ENCODE data around the gene RASL10A. TPM values are rescaled to one million over a fixed set of nuclear protein-coding genes. Genes with fewer than 3 reads are reported as not detected.

The RASL10A gene
- total RNA-seq, 1 donor from 2014 or later = 2.7 TPM

DNA sequence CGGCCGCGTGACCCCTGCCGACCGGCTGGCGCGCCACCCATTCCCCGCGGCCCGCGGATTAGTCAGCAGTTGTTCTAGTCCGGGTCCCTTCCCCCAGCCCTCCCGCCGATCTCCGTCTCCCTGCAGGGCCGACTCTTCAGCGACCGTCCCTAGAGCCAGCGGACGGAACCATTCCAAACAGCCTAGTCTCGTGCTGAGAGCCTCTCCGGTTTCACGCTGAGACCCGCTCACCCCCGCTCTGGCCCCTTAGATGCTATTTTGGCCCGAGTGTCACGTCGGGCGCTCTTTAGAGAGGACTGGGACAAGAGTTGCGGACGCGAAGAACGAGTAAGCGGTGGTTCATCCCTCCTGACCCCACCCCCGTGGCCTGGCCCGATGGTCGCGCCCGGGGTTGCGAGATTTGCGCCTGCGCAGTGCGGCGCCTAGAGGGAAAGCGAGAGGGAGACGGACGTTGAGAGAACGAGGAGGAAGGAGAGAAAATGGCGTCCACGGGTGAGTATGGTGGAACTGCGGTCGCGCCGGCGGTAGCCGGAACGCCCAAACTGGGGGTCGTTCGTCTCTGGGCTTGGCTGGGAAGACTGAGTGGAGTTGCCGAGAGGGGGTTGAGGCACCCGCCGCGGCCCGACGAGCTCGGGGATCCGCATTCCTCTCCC, 47.5 kb downstream of the RASL10A start, which contains the start of the genes EWSR1 and RHBDD3:
EWSR1 (plus strand) TSS at position 411 of the 653 bp plus-strand sequence; CDS start at position 480, 69 bp downstream.
RHBDD3 (minus strand) TSS at position 124 of the 653 bp plus-strand sequence. CDS start 2,355 bp downstream, outside the sequence.
- peak; percentile 97 for DNase-seq

DNA sequence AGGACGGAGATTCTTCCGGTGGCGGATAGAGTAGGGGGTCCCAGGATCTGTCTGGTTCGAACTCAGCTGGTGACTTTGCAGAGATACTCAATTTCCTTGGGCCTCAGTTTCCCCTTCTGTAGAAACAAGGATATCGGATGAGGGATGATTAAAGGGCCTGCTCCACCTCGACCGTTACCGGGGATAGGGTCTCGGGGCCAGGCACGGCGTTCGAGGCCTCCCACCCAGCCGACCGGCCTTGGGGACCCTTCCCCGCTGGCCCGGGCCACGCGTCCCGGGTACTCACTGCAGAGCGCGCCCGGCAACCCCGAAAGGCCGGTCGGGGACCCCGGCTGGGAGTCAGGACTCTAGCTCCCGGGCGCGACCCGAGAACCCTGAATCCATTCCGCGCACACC, 48.0 kb downstream of the RASL10A start:
- no peak for DNase-seq

DNA sequence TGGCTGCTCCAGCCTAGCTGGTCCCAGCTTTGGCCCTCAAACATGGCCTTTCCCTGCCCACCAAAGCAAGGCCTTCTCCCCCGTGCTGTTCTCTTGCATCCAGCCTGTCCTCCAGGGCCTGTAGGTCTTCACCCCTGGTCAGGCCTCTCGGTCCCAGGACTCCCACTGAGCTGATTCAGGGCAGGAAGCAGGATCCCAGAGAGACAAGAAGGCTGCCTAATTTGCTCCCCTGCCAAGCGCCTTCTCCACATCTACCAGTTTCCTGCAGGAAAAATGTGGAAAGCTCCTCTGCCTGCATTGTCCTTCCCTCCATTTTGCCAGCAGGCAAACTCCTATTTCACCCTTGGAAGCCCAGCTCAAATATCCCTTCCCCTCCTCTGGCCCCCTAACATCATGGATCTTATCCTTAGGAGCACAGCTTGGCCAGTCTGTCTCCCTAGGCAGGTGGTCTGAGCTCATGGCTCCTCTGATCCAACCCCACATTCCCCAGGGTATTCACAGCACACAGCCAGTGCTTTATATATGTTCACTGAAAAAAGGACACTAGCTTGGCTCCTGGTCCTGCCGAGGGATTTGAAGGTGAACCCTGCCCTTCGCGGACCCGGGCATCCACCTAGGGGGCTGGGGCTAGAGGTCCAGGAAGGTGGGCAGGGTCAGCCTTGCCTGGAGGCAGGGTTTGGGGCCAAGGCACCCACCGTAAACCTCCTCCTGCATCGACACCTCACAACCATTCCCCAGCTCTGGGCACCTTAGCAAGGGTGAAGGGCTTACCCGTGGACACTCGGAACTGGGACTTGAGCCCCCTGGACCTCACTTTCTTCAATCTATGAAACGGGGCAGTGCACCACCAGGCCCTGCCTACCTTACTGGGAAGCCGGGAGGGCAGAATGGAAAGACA, 48.7 kb downstream of the RASL10A start:
- peak; percentile 23 for DNase-seq

DNA sequence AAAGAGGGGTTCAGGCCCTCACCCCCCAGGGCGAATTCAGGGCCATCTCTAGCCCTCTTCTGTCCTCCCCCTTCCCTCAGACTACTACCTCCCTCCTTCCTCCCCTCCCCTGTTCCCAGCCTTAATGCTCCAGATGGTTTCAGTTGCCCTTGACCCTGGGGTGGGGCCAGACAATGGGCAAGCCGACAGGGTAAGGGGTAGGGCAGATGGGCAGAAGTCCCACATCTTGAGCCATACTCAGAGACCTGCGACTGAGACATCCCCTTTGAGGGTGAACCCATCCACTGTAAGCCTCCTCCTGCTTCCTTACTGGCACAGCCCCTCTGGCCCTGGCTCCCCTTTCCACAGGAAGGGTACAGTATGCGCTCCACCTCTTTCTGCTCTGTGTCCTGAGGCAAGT, 49.6 kb downstream of the RASL10A start:
- DNase-seq = no peak

DNA sequence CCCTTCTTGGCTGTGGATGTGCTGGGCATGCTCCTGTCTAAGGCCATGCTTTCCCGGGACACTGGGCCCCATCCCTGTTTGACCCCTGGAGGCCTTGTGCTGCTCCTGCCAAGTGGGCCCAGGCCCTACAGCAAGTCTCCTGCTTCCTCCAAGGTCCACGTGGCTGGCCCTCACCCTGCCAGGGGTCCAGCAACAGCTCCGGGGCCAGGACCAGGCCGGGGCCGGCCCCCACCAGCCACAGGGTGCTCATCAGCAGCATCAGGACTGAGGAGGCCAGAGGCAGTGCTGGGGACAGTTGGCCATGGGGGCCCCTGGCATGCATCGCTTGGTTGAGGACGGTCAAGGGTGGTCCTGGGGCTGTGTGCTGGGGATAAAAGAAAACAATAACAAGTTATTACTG, 50.2 kb downstream of the RASL10A start:
- DNase-seq = no peak

DNA sequence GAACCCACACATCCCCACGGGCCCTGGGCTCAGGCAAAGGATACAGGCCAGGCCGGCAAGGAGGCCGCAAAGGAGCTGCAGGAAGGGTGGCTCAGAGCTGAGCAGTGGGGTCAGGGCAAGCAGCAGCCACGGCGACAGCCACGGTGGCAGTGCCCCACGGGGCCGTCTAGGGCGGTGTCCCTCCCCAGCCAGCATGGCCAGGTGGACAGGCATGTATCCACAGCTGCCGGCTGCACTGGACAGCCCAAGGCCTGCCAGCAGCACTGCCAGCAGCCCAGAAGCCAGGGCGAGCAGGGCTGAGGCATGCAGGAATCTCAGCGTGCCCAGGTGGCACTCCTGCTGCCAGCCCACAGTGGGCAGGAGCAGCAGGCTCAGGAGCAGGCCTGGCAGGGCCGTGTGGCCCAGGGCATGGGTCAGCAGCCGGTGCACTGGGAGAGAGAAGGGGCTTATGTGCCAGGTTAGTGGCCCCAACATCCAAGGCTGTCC, 51.7 kb downstream of the RASL10A start:
- DNase-seq = no peak

Other genes with a start within 250 kb of the RASL10A start
- 0.56 and 0.68 TPM in 2 replicates for gene KREMEN1, start 242.7 kb downstream of the RASL10A start, total RNA-seq
- 2.9 and 6.1 TPM in 2 replicates for gene EMID1, start 109.8 kb downstream of the RASL10A start, total RNA-seq
- gene RHBDD3, start 47.7 kb downstream of the RASL10A start, total RNA-seq = 27.1 and 28.1 TPM in 2 replicates
- gene EWSR1, start 47.4 kb downstream of the RASL10A start, total RNA-seq = 153 and 156 TPM in 2 replicates
- 24.7 and 44.4 TPM in 2 replicates for gene GAS2L1, start 9.0 kb downstream of the RASL10A start, total RNA-seq
- 191 and 282 TPM in 2 replicates for gene AP1B1, start 72.9 kb upstream of the RASL10A start, total RNA-seq
- not detected in 2 replicates for gene RFPL1, start 122.9 kb upstream of the RASL10A start, total RNA-seq
- under 0.01 and 0.56 TPM in 2 replicates for gene NEFH, start 164.5 kb upstream of the RASL10A start, total RNA-seq
- gene THOC5, start 238.1 kb upstream of the RASL10A start, total RNA-seq = 53.1 and 62.4 TPM in 2 replicates